DOHH2 (cell line): ENCODE measurements around the gene LRRC1.
A peak's percentile ranks its signal among the peaks of the same experiment; 100 is the strongest.
"Not testable (repeated sequence)": the region's sequence is repeated elsewhere in the genome, so short reads cannot be mapped to it uniquely, and the experiment has no call there.

Experiments
- H3F3A ChIP-seq: fragments of 200-600 bp; sonication (generic), shearing (Covaris generic); 2 replicates; pipeline ENCODE4 v1.6.0; 2016; ENCODE audit warnings: antibody characterized with exemption, mild to moderate bottlenecking; ENCODE audit not compliant: control insufficient read depth, insufficient read depth
- H3K27ac ChIP-seq: fragments of 200-600 bp; sonication (generic); 2 replicates; pipeline ENCODE4 v1.5.1; 2014; ENCODE audit warnings: low read depth, mild to moderate bottlenecking, low read length, moderate library complexity
- H3K27me3 ChIP-seq: fragments of 200-600 bp; sonication (generic); 2 replicates; pipeline ENCODE4 v1.6.1; 2014; ENCODE audit warnings: mild to moderate bottlenecking, low read length, mixed read lengths; ENCODE audit not compliant: control insufficient read depth
- H3K36me3 ChIP-seq: fragments of 200-600 bp; sonication (generic); 2 replicates; pipeline ENCODE4 v1.6.1; 2014; ENCODE audit warnings: mild to moderate bottlenecking, low read length, moderate library complexity, mixed read lengths; ENCODE audit not compliant: control insufficient read depth
- H3K4me1 ChIP-seq: fragments of 200-600 bp; sonication (generic); 2 replicates; pipeline ENCODE4 v1.6.1; 2014; ENCODE audit warnings: mild to moderate bottlenecking, low read length, mixed read lengths; ENCODE audit not compliant: control insufficient read depth
- H3K4me2 ChIP-seq: fragments of 200-600 bp; sonication (generic); 2 replicates; pipeline ENCODE4 v1.6.0; 2014; ENCODE audit warnings: mild to moderate bottlenecking, low read length, moderate library complexity
- H3K4me3 ChIP-seq: fragments of 200-600 bp; sonication (generic); 2 replicates; pipeline ENCODE4 v1.5.1; 2014; ENCODE audit warnings: mild to moderate bottlenecking, low read length, mixed read lengths
- H3K79me2 ChIP-seq: fragments of 200-600 bp; sonication (generic); 2 replicates; pipeline ENCODE4 v1.6.1; 2014; ENCODE audit warnings: mild to moderate bottlenecking, low read length, mixed read lengths; ENCODE audit not compliant: control insufficient read depth
- H3K9me2 ChIP-seq: fragments of 200-600 bp; sonication (generic); replicated peaks from 2 replicates; pipeline ENCODE4 v1.6.1; 2014; ENCODE audit warnings: mild to moderate bottlenecking, low read length, mixed read lengths; ENCODE audit not compliant: control insufficient read depth
- H3K9me3 ChIP-seq: fragments of 200-600 bp; sonication (generic); 2 replicates; pipeline ENCODE4 v1.6.1; 2014; ENCODE audit warnings: antibody characterized with exemption, low read length, mixed read lengths; ENCODE audit not compliant: control insufficient read depth, insufficient read depth
- H4K20me1 ChIP-seq: fragments of 200-600 bp; sonication (generic); 2 replicates; pipeline ENCODE4 v1.6.0; 2014; ENCODE audit warnings: low read depth, mild to moderate bottlenecking, antibody characterized with exemption, low read length, moderate library complexity; ENCODE audit not compliant: control insufficient read depth, insufficient read depth
- CTCF ChIP-seq: fragments of 200-600 bp; sonication (generic); IDR thresholded peaks from one replicate; pipeline ENCODE4 v1.5.1; 2014; ENCODE audit warnings: antibody characterized with exemption, mild to moderate bottlenecking, low read depth, low read length; ENCODE audit not compliant: poor library complexity, severe bottlenecking
- EZH2phosphoT487 ChIP-seq: fragments of 200-600 bp; sonication (generic); IDR thresholded peaks from 2 replicates; pipeline ENCODE4 v1.6.1; 2017; ENCODE audit warnings: borderline replicate concordance, mild to moderate bottlenecking, antibody characterized with exemption, low read length, moderate library complexity, mixed read lengths

LRRC1 gene

GRCh38 chr6:53770780-53771249 is 24.0 kb upstream of the LRRC1 start:
- no peaks in the 10 kb centered on the region for H3K4me1 ChIP-seq
- no peaks in the 10 kb centered on the region for H3K9me2 ChIP-seq
- no peak overlapping the region for H3K4me2 ChIP-seq
- no peak overlapping the region for H3K4me3 ChIP-seq
- no peak overlapping the region for H3K27ac ChIP-seq
- no peaks in the 10 kb centered on the region for H3K79me2 ChIP-seq
- H3K36me3 ChIP-seq, result no peaks in the 10 kb centered on the region
- H4K20me1 ChIP-seq, result no peaks in the 10 kb centered on the region
- H3K9me3 ChIP-seq, result no peaks in the 10 kb centered on the region
- TF ChIP-seq EZH2phosphoT487, result no peak
- no peak for TF ChIP-seq CTCF
- no peaks in the 10 kb centered on the region for H3F3A ChIP-seq
- no peaks in the 10 kb centered on the region for H3K27me3 ChIP-seq

- H3K9me3 ChIP-seq, result no peaks in the 10 kb centered on the region
- H3F3A ChIP-seq, result no peaks in the 10 kb centered on the region
- no peak overlapping the region for H3K4me2 ChIP-seq
- no peaks in the 10 kb centered on the region for H4K20me1 ChIP-seq
- H3K27ac ChIP-seq, result no peak overlapping the region
- no peaks in the 10 kb centered on the region for H3K79me2 ChIP-seq
- no peaks in the 10 kb centered on the region for H3K36me3 ChIP-seq
- no peaks in the 10 kb centered on the region for H3K27me3 ChIP-seq
- no peak overlapping the region for H3K4me3 ChIP-seq
- H3K4me1 ChIP-seq, result no peaks in the 10 kb centered on the region
- TF ChIP-seq EZH2phosphoT487 (no peak), CTCF (no peak)
- H3K9me2 ChIP-seq, result no peaks in the 10 kb centered on the region
These were observed 22.8 kb upstream of the LRRC1 start for GRCh38 chr6:53771785-53772624.

GRCh38 chr6:53773044-53773696 is 21.6 kb upstream of the LRRC1 start:
- Histone ChIP-seq H3K27ac (no peak overlapping the region), H4K20me1 (no peaks in the 10 kb centered on the region), H3K4me2 (no peak overlapping the region), H3K36me3 (no peaks in the 10 kb centered on the region), H3F3A (no peaks in the 10 kb centered on the region), H3K4me3 (no peak overlapping the region), H3K9me2 (no peaks in the 10 kb centered on the region), H3K9me3 (no peaks in the 10 kb centered on the region), H3K4me1 (no peaks in the 10 kb centered on the region), H3K27me3 (no peaks in the 10 kb centered on the region), H3K79me2 (no peaks in the 10 kb centered on the region)
- no peak for TF ChIP-seq CTCF
- TF ChIP-seq EZH2phosphoT487, result no peak

- not testable (repeated sequence) for H3K4me3 ChIP-seq, H3K27me3 ChIP-seq, H3K9me3 ChIP-seq, H3K4me1 ChIP-seq, H3K9me2 ChIP-seq, H3K4me2 ChIP-seq, H3K36me3 ChIP-seq, H3K79me2 ChIP-seq, H3F3A ChIP-seq, H3K27ac ChIP-seq, H4K20me1 ChIP-seq
These were observed 18.7 kb upstream of the LRRC1 start for GRCh38 chr6:53776152-53776551.

GRCh38 chr6:53784991-53785390 is 9.8 kb upstream of the LRRC1 start:
- not testable (repeated sequence) for H3K4me3 ChIP-seq, H4K20me1 ChIP-seq, H3K36me3 ChIP-seq, H3K79me2 ChIP-seq, H3K9me3 ChIP-seq, H3K27ac ChIP-seq, H3F3A ChIP-seq, H3K9me2 ChIP-seq, H3K27me3 ChIP-seq
- peaks cover 12% of the 10 kb centered on the region for H3K4me1 ChIP-seq
- peak overlapping the region; percentile 23 for H3K4me2 ChIP-seq
